IPS-20b (cell line): ENCODE measurements around the gene DCLK1.

Experiments used
- H3K27ac ChIP-seq: one replicate; pipeline ENCODE4 v1.5.1; 2013; ENCODE audit warnings: low read length
- H3K27me3 ChIP-seq: 2 replicates; pipeline ENCODE4 v1.6.1; 2013; ENCODE audit warnings: mild to moderate bottlenecking, low read length, inconsistent platforms; ENCODE audit not compliant: insufficient read depth
- H3K36me3 ChIP-seq: 2 replicates; pipeline ENCODE4 v1.6.1; 2013; ENCODE audit warnings: low read depth, mild to moderate bottlenecking, inconsistent platforms, low read length, moderate library complexity; ENCODE audit not compliant: insufficient read depth
- H3K4me1 ChIP-seq: 2 replicates; pipeline ENCODE4 v1.6.1; 2013; ENCODE audit warnings: mild to moderate bottlenecking, control low read depth, inconsistent platforms, low read length, moderate library complexity; ENCODE audit not compliant: insufficient read depth
- H3K4me3 ChIP-seq: 2 replicates; pipeline ENCODE4 v1.5.1; 2013; ENCODE audit warnings: mild to moderate bottlenecking, low read length, inconsistent platforms
- H3K9ac ChIP-seq: 2 replicates; pipeline ENCODE4 v1.6.1; 2013; ENCODE audit warnings: low read depth, mild to moderate bottlenecking, inconsistent platforms, low read length, moderate library complexity
- H3K9me3 ChIP-seq: 2 replicates; pipeline ENCODE4 v1.6.1; 2013; ENCODE audit warnings: mild to moderate bottlenecking, low read depth, low read length, inconsistent platforms; ENCODE audit not compliant: insufficient read depth

DCLK1 gene

GRCh38 chr13:36029166-36029565 lies 102.0 kb downstream of the DCLK1 start:
- Histone ChIP-seq H3K36me3 (no peaks in the 10 kb centered on the region), H3K27me3 (no peaks in the 10 kb centered on the region), H3K9ac (no peak overlapping the region), H3K4me3 (no peak overlapping the region), H3K27ac (no peak overlapping the region), H3K4me1 (peaks cover 6% of the 10 kb centered on the region; the same call in 1 of the 2 replicates), H3K9me3 (peaks cover 5% of the 10 kb centered on the region; the same call in 1 of the 2 replicates)

- H3K4me3 ChIP-seq: no peak overlapping the region
- H3K27ac ChIP-seq: no peak overlapping the region
- peaks cover 5% of the 10 kb centered on the region; the same call in 1 of the 2 replicates for H3K9me3 ChIP-seq
- H3K9ac ChIP-seq: no peak overlapping the region
- H3K4me1 ChIP-seq: peaks cover 6% of the 10 kb centered on the region; the same call in 1 of the 2 replicates
- no peaks in the 10 kb centered on the region for H3K27me3 ChIP-seq
- H3K36me3 ChIP-seq: no peaks in the 10 kb centered on the region
These were observed 102.7 kb downstream of the DCLK1 start for GRCh38 chr13:36028359-36029025.

DNA sequence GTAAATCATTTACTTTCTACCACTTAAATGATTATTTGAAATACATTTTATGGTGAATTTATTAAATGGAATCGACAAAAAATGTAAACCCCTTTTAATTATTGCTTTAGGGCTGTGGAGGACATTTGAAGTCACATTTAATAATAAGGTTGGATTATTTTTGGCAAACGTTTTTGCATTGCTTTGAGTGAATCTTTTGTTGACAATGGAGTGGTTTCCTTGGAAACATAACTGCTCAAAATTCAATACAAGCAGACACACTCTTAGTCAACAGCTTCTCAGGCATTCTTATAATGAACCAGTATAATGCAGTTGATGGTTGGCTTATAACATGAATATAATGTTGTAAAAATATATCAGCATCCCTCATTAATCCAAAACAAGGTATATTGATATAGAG lies 104.7 kb downstream of the DCLK1 start:
- H3K4me1 ChIP-seq: peaks cover 6% of the 10 kb centered on the region; the same call in 1 of the 2 replicates

GRCh38 chr13:36014763-36015162 lies 116.4 kb downstream of the DCLK1 start:
- no peak overlapping the region for H3K4me3 ChIP-seq
- H3K36me3 ChIP-seq: no peaks in the 10 kb centered on the region
- H3K27me3 ChIP-seq: no peaks in the 10 kb centered on the region
- H3K9me3 ChIP-seq: no peaks in the 10 kb centered on the region; the same call in 1 of the 2 replicates
- no peak overlapping the region for H3K9ac ChIP-seq
- H3K4me1 ChIP-seq: no peaks in the 10 kb centered on the region; the same call in 1 of the 2 replicates
- no peak overlapping the region for H3K27ac ChIP-seq

More for the DNA sequence above, 104.7 kb downstream of the DCLK1 start:
- Histone ChIP-seq H3K4me3 (no peak overlapping the region), H3K9ac (no peak overlapping the region), H3K9me3 (peaks cover 5% of the 10 kb centered on the region; the same call in 1 of the 2 replicates), H3K27ac (no peak overlapping the region), H3K36me3 (no peaks in the 10 kb centered on the region), H3K27me3 (no peaks in the 10 kb centered on the region)

- H3K4me3 ChIP-seq: no peak overlapping the region
- no peaks in the 10 kb centered on the region for H3K9me3 ChIP-seq
- H3K4me1 ChIP-seq: no peaks in the 10 kb centered on the region
- H3K27ac ChIP-seq: no peak overlapping the region
- H3K9ac ChIP-seq: no peak overlapping the region
- H3K36me3 ChIP-seq: no peaks in the 10 kb centered on the region
- H3K27me3 ChIP-seq: no peaks in the 10 kb centered on the region
These were observed 124.1 kb downstream of the DCLK1 start for GRCh38 chr13:36006894-36007675.

DNA sequence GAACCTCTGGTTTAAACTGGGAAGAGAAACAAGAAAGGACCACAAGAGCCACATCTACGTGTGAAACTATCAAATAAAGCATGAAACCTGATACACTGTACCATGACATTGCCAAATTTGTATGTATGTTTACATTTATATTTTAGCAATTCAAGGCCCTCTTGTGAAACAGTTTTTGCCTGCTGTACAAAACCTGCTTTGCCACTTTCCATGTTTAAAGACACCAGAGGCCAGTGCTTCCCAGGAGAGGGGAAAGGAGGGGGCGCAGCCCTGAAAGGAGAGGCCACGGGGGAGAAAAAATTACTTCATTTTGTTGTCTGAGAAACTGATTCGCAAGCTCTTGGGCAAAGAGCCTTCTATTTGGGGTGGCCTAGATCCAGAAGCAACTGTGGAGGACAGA lies 124.8 kb downstream of the DCLK1 start:
- no peak overlapping the region for H3K4me3 ChIP-seq
- H3K27me3 ChIP-seq: no peaks in the 10 kb centered on the region
- H3K9ac ChIP-seq: no peak overlapping the region
- H3K9me3 ChIP-seq: no peaks in the 10 kb centered on the region
- H3K36me3 ChIP-seq: no peaks in the 10 kb centered on the region
- no peak overlapping the region for H3K27ac ChIP-seq
- no peaks in the 10 kb centered on the region for H3K4me1 ChIP-seq

DNA sequence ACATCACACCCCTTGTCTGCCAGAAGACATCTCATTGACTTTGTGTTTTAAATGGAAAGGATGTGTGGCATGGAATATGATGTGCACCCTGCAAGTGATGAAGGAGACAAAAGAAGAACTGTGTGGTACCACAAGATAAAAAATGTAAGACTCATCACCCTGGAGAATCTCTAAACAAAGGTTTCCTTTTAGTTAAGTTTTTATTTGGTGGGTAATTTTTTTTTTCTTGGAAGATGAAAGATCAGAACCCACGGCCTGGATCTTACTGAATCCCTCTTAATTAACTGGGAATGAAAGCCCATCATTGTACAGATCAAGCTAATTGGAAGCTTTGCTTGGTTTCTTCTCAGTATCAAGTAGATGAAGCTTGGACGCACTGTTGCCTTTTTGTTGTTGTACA lies 129.6 kb downstream of the DCLK1 start:
- Histone ChIP-seq H3K4me3 (no peak overlapping the region), H3K27me3 (no peaks in the 10 kb centered on the region), H3K36me3 (no peaks in the 10 kb centered on the region), H3K9me3 (no peaks in the 10 kb centered on the region), H3K4me1 (peaks cover 5% of the 10 kb centered on the region; the same call in 1 of the 2 replicates), H3K9ac (no peak overlapping the region), H3K27ac (no peak overlapping the region)

DNA sequence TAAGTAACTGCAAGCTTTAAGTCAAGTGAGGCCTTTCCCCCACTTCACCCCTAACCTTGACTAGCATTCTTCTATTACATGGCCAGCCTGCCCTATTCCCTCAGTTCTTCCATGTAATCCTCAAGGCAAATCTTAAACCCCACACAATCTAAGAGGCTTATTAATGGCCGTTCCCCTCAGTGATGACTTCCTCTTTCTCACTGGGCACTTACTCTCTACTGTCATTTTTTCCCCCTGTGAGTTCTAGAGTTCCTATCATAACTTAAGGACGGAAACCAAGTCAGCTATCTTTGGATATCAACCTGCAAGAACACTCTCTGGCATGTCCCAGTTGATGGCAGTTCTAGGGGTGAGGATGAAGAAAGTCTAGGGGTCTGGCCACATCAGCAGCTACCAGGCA lies 131.2 kb downstream of the DCLK1 start:
- Histone ChIP-seq H3K9me3 (no peaks in the 10 kb centered on the region), H3K27ac (no peak overlapping the region), H3K27me3 (no peaks in the 10 kb centered on the region), H3K36me3 (no peaks in the 10 kb centered on the region), H3K9ac (no peak overlapping the region), H3K4me3 (no peak overlapping the region), H3K4me1 (peaks cover 14% of the 10 kb centered on the region; the same call in 1 of the 2 replicates)

GRCh38 chr13:35996360-35996759 lies 134.8 kb downstream of the DCLK1 start:
- no peaks in the 10 kb centered on the region for H3K27me3 ChIP-seq

DNA sequence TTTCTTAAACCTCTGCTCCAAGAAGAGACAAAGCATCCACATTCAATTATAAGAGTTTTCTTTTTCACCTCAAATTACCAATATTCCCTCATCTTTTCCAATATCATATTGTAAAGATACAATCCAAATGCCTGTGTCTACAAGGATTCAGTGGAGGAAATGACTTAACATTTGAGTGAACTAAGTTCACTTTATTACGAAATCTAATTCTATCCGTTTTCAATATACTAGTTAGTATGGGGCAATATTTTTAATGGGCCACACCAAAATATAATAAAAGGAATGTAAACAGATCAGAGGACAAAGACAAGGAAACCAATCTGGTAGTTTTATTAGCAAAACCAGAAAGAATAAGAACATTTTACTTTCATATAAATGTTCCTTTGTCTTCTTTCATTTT lies 136.0 kb downstream of the DCLK1 start:
- H3K9me3 ChIP-seq: no peaks in the 10 kb centered on the region
- no peaks in the 10 kb centered on the region for H3K36me3 ChIP-seq
- H3K27me3 ChIP-seq: no peaks in the 10 kb centered on the region
- H3K4me3 ChIP-seq: no peak overlapping the region
- no peak overlapping the region for H3K27ac ChIP-seq
- H3K4me1 ChIP-seq: peaks cover 33% of the 10 kb centered on the region
- H3K9ac ChIP-seq: no peak overlapping the region

More at GRCh38 chr13:35996360-35996759, 134.8 kb downstream of the DCLK1 start:
- no peaks in the 10 kb centered on the region for H3K9me3 ChIP-seq
- no peak overlapping the region for H3K9ac ChIP-seq
- H3K4me1 ChIP-seq: peaks cover 33% of the 10 kb centered on the region
- H3K36me3 ChIP-seq: no peaks in the 10 kb centered on the region
- H3K4me3 ChIP-seq: no peak overlapping the region
- no peak overlapping the region for H3K27ac ChIP-seq

DNA sequence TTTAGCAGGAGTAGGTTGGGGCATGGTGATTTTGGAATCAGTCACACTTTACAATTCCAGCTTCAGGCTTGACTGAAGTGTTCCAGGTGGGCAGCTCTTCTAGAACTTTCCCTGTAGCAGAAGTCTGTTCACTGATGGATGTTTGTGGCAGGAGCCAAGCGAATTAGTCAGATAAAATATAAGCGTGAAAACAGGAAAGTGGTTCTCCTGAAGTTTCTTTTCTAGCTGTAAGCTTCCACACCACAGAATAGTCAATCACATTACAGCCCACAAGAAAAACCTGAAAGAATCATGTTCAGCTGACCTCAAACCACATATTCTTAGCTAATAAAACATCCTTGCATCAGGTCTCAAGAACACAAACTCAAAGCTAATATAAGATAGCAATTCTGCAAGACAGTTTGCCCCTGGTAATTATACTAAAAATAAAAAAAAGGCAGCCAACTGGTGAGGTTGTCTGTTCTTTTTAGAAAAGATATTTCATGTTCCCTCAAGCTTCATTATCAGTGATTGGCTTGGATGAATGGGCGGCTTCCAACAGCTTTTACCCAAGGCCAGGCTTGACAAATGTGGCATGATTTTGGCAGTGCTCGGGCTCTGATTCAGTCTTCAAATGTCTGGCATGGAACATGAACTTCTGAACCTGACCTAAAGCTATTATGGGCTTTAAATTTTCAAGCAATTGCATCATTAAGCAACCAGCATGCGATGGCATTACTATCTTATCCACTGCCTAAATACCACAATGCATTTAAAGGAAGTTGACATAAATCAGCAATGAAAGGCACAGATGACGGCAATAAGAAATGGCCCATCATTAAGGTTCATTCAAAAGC lies 136.8 kb downstream of the DCLK1 start:
- no peaks in the 10 kb centered on the region for H3K36me3 ChIP-seq
- H3K9ac ChIP-seq: no peak overlapping the region
- no peak overlapping the region for H3K4me3 ChIP-seq
- no peaks in the 10 kb centered on the region for H3K9me3 ChIP-seq
- H3K4me1 ChIP-seq: peaks cover 33% of the 10 kb centered on the region
- no peak overlapping the region for H3K27ac ChIP-seq
- no peaks in the 10 kb centered on the region for H3K27me3 ChIP-seq
